Osteocyte (in vitro differentiated cells): ENCODE data around the gene DNAJC18. TPM values are rescaled to one million over a fixed set of nuclear protein-coding genes. Genes with fewer than 3 reads are reported as not detected.

Experiments used
- DNase-seq: peaks from one replicate; pipeline ENCODE4 v3.0.0; 2021; ENCODE audit warnings: mixed read lengths; ENCODE audit not compliant: unreplicated experiment; ENCODE audit errors: extremely low spot score
- H3K27ac Mint-ChIP-seq: one replicate; pipeline ENCODE4 v1.8.0; 2021; ENCODE audit warnings: mild to moderate bottlenecking, mixed read lengths; ENCODE audit not compliant: unreplicated experiment
- H3K27me3 Mint-ChIP-seq: one replicate; pipeline ENCODE4 v1.8.0; 2021; ENCODE audit warnings: mixed read lengths; ENCODE audit not compliant: unreplicated experiment
- H3K36me3 Mint-ChIP-seq: one replicate; pipeline ENCODE4 v1.8.0; 2021; ENCODE audit warnings: mixed read lengths; ENCODE audit not compliant: unreplicated experiment
- H3K4me1 Mint-ChIP-seq: one replicate; pipeline ENCODE4 v1.8.0; 2021; ENCODE audit warnings: mixed read lengths; ENCODE audit not compliant: unreplicated experiment
- H3K4me3 Mint-ChIP-seq: one replicate; pipeline ENCODE4 v1.8.0; 2021; ENCODE audit warnings: mild to moderate bottlenecking, moderate library complexity, mixed read lengths; ENCODE audit not compliant: unreplicated experiment
- H3K9me3 Mint-ChIP-seq: one replicate; pipeline ENCODE4 v1.8.0; 2021; ENCODE audit warnings: mixed read lengths; ENCODE audit not compliant: unreplicated experiment
- CTCF ChIP-seq: fragments of 200-600 bp; sonication (generic); IDR thresholded peaks from 2 replicates; pipeline ENCODE4 v1.5.0; 2021; ENCODE audit warnings: antibody characterized with exemption, mild to moderate bottlenecking, moderate library complexity
- total RNA-seq: library from RNA; stranded (reverse); gene quantifications from 2 replicates; pipeline ENCODE4 v1.2.1, GENCODE V29; 2021

Gene DNAJC18
- total RNA-seq, 1 donor from 2014 or later: 32.7 TPM

- no peak overlapping the region for H3K27ac Mint-ChIP-seq
Observed at GRCh38 chr5:139395844-139396640, 43.3 kb downstream of the DNAJC18 start.

GRCh38 chr5:139394654-139395566 lies 44.4 kb downstream of the DNAJC18 start, which contains the start of gene PROB1:
Gene PROB1 (minus strand): TSS chr5:139395104. CDS start chr5:139395081, 23 bp downstream.
- no peaks in the 10 kb centered on the region for H3K9me3 Mint-ChIP-seq

More at GRCh38 chr5:139395844-139396640, 43.3 kb downstream of the DNAJC18 start:
- no peaks in the 10 kb centered on the region for H3K9me3 Mint-ChIP-seq
- peaks cover 6% of the 10 kb centered on the region for H3K36me3 Mint-ChIP-seq
- no peak for DNase-seq
- H3K4me1 Mint-ChIP-seq: peaks cover 24% of the 10 kb centered on the region
- no peak for TF ChIP-seq CTCF
- no peak overlapping the region for H3K4me3 Mint-ChIP-seq
- H3K27me3 Mint-ChIP-seq: no peaks in the 10 kb centered on the region

GRCh38 chr5:139394123-139394653 lies 45.1 kb downstream of the DNAJC18 start:
- TF ChIP-seq CTCF: peak; percentile 53

More at GRCh38 chr5:139394654-139395566, 44.4 kb downstream of the DNAJC18 start, which contains the start of gene PROB1:
- H3K27me3 Mint-ChIP-seq: no peaks in the 10 kb centered on the region
- DNase-seq: no peak
- H3K4me3 Mint-ChIP-seq: peak within 1 kb of the TSS; percentile 78
- H3K4me1 Mint-ChIP-seq: peaks cover 28% of the 10 kb centered on the region
- H3K36me3 Mint-ChIP-seq: peaks cover 6% of the 10 kb centered on the region
- no peak within 1 kb of the TSS for H3K27ac Mint-ChIP-seq
- no peak for TF ChIP-seq CTCF

GRCh38 chr5:139393497-139394122 lies 45.7 kb downstream of the DNAJC18 start:
- Mint-ChIP-seq H3K4me1 (peaks cover 28% of the 10 kb centered on the region), H3K36me3 (no peaks in the 10 kb centered on the region), H3K9me3 (no peaks in the 10 kb centered on the region), H3K27me3 (no peaks in the 10 kb centered on the region), H3K27ac (peak overlapping the region; percentile 60), H3K4me3 (peak overlapping the region; percentile 78)
- no peak for TF ChIP-seq CTCF
- DNase-seq: no peak

More at GRCh38 chr5:139394123-139394653, 45.1 kb downstream of the DNAJC18 start:
- peaks cover 28% of the 10 kb centered on the region for H3K4me1 Mint-ChIP-seq
- no peaks in the 10 kb centered on the region for H3K27me3 Mint-ChIP-seq
- peaks cover under 1% of the 10 kb centered on the region for H3K36me3 Mint-ChIP-seq
- no peaks in the 10 kb centered on the region for H3K9me3 Mint-ChIP-seq
- H3K27ac Mint-ChIP-seq: no peak overlapping the region
- no peak for DNase-seq
- peak overlapping the region; percentile 78 for H3K4me3 Mint-ChIP-seq
